ENCODE data around the gene XKR7.

Gene XKR7

GRCh38 chr20:31951203-31951529 lies 16.8 kb upstream of the XKR7 start:
- ChIA-PET CTCF (interaction anchor here (0.8 to 9.1 kb wide), 32 partner anchors 9 to 128 kb away, joined by 3 to 200 read pairs (median 9); partner anchors contain the start of gene XKR7), POLR2A (no interaction called here)
- no peak for DNase-seq (ENCODE audit: extremely low spot score)
- no peak for TF ChIP-seq CTCF (IDR thresholded peaks at IDR 0.05; ENCODE audit: control extremely low read depth, extremely low read depth, low read depth, missing control alignments)

DNA sequence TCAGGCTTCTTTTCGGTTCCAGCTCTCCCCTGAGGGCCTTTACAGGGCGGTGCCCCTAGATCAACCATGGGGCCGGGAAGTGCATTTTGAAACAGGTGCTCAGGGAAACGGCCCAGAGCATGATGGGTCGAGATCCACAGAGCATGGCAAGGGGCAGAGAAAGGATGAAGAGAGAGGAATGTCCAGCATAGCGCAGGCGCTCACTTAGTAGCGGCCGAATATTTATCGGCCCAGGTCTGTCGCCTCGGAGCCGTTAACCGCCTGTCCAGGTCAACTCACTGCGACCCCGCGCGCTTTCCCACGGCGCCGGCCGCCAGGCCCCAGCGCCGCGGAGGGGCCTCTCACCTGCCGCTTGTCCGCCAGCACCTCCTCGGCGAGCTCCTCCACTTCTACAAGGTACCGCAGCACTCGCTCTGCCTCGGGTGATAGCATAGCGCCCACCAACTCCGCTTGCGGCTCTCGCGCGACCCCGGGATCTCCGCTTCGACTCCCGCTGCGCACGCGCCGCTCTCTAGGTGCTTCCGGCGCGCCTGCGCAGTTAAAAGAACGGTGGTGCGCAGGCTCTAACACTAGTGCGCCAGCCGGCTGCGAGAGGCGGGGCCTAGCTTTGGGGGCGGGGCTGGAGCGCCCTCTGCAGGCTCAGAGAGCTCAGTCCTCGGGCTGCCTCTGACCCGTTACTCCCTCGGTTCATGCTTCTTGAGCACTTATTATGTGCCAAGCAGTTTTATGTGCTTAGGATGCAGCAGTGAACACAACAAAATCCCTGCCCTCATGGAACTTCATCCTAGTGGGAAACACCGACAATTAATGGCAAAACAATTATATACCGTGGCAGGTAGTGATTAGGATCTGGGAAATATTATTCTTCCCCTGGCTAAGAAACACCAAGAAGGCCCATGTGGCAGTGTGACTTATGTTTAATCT lies 16.2 kb upstream of the XKR7 start, which contains the start of gene PDRG1:
Gene PDRG1 (minus strand): TSS at position 517 of the 924 bp plus-strand sequence. CDS start 85 bp downstream, at position 432.
- POLR2A ChIA-PET: interaction anchor here (0.5 to 1.1 kb wide), 7 partner anchors 84 to 158 kb away, joined by 3 to 8 read pairs (median 4); partner anchors contain the start of gene TM9SF4
- peak; percentile 91 for TF ChIP-seq CTCF (IDR thresholded peaks at IDR 0.05; ENCODE audit: control extremely low read depth, extremely low read depth, low read depth, missing control alignments)
- DNase-seq (ENCODE audit: extremely low spot score): peak; percentile 97
- CTCF ChIA-PET: interaction anchor here (0.8 to 9.1 kb wide), 46 partner anchors 9 to 139 kb away, joined by 3 to 200 read pairs (median 5); partner anchors contain the start of genes FOXS1 and XKR7

DNA sequence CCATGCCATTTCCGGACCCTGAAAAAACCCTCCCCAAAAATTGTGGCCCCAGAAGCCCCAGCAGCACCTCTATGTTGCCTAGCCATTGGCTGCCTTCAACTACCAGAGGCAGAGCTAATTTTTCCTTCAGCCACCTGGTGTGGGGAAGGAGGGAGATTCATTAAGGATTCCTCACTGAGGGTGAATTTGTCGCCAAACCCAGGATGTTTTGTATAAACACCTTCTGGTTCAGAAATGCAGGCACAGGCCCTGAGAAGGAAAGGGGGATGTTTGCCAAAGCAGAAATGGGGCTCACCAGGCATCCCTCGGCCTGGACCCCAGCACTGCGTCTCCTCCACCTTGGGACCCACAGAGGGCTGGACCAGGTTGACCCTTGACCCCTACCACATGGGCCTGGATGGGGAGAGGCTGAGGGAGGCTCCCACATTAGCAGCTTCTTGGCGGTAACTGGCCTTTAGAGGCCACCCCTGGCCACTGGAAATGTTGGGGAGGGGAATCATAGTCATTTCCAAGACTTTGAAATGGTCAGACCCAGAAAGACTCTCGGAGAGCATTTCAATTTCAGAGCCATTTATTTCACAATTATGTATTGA lies 14.3 kb upstream of the XKR7 start:
- CTCF ChIA-PET: interaction anchor here (1.0 to 9.1 kb wide), 16 partner anchors 12 to 130 kb away, joined by 3 to 200 read pairs (median 16); partner anchors contain the start of gene XKR7
- no peak for DNase-seq (ENCODE audit: extremely low spot score)
- POLR2A ChIA-PET: no interaction called here
- TF ChIP-seq CTCF (IDR thresholded peaks at IDR 0.05; ENCODE audit: control extremely low read depth, extremely low read depth, low read depth, missing control alignments): no peak

- no peak for DNase-seq (ENCODE audit: extremely low spot score)
- no peak for TF ChIP-seq CTCF (IDR thresholded peaks at IDR 0.05; ENCODE audit: control extremely low read depth, extremely low read depth, low read depth, missing control alignments)
- CTCF ChIA-PET: interaction anchor here (1.5 to 9.1 kb wide), 3 partner anchors 11 to 101 kb away, joined by 3 to 200 read pairs (median 4); no protein-coding TSS in a partner anchor
- POLR2A ChIA-PET: no interaction called here
These were observed 13.5 kb upstream of the XKR7 start for GRCh38 chr20:31954500-31954899.

DNA sequence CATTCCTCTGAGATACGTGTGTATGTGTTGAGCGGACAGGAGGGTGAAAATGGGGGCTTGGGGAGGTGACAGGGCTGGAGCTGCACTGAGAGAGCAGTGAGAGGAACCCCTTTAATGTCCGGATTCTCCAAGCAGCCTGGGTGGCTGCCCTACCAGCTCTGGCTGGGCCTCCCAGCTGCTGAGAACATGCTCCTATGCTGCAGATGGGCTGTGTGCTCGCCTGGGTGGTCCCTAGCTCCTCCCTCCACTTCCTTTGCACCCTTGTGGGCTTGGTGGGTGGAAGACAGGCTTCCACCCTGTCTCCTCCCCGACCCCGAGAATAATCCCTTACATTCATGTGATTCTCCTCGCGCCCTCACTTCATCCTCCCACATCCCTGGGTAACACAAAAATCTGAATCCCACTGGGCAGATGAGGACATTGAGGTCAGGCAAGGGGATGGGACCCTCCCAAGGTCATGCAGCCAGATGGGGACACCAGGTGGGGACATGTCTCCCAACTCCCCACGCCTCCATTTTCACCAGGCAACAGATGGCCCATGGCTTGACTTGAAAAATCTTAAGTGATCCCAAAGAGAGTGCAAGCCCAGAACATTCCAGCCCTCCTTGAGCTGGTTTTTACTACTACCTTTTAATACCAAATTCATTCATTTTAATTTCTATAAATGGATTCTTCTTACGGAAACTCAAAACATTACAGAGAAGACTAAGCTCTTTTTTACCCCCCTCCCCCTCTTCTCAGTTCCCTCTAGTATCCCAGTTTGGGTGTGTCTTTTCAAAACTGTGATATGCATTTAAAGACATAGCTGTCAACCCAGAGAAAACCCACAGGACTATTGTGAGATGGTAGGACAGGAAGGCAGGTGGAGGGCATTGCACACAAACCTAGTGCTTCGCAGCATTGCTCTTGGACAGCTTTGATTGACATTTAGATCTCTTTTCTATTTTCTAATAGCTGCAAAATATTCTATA lies 11.1 kb upstream of the XKR7 start:
- no peak for DNase-seq (ENCODE audit: extremely low spot score)
- no peak for TF ChIP-seq CTCF (IDR thresholded peaks at IDR 0.05; ENCODE audit: control extremely low read depth, extremely low read depth, low read depth, missing control alignments)
- ChIA-PET POLR2A (interaction anchor here (0.6 kb wide), 1 partner anchor 132 kb away, joined by 3 read pairs; no protein-coding TSS in a partner anchor), CTCF (interaction anchor here (0.9 to 9.1 kb wide), 11 partner anchors 10 to 134 kb away, joined by 3 to 200 read pairs (median 4); partner anchors contain the start of gene XKR7)
